ENCODE data around the gene CD5L. TPM values are rescaled to one million over a fixed set of nuclear protein-coding genes. Genes with fewer than 3 reads are reported as not detected.

CD5L gene
- total and polyA plus RNA-seq, 2 of the 8 experiments (the other 6 are each of a cell fraction or from before 2014, with no cell fraction given) = not detected

DNA sequence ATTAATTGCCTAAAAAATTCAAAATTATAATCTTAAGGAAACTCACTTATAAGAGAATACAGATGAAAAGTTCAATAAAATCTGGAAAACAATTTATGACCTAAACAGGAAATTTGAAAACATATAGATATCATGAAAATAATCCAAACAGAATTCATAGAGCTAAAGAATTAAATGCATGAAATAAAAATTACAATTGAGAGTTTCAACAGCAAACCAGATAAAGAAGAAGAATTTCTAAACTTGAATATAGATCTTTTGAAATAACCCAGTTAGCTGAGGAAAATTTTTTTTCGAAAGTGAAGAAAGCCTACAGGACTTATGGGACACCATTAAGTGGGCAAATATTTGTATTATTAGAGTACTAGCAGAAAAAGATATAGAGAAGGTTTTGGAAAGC lies 28.3 kb downstream of the CD5L start:
- no peak overlapping the region for H3K4me2 ChIP-seq (ENCODE audit: insufficient read depth in 1 of 2, low read depth in 2 of 2, low read length in 2 of 2)
- 91% methylated on average over 1 of the region's 1 CpG; no CpG with 5 or more reads in 1 of the 2 experiments for WGBS, 2 experiments (ENCODE audit: extremely low coverage in 1 of 2, insufficient coverage in 1 of 2, insufficient read length in 1 of 2, insufficient replicate concordance in 2 of 2, low coverage in 1 of 2, low lambda C conversion rate in 2 of 2, missing lambda C conversion rate in 1 of 2)
- H2BK15ac ChIP-seq (ENCODE audit: low read length) = no peak overlapping the region
- H3K4me1 ChIP-seq (replicated peaks in 1 of 4; ENCODE audit: control insufficient read depth in 3 of 4, insufficient read depth in 4 of 4, low read length in 3 of 4) = no peaks in the 10 kb centered on the region
- POLR2A ChIA-PET (ENCODE audit: partially characterized antibody) = no interaction called here
- no peak overlapping the region for H3K14ac ChIP-seq (ENCODE audit: insufficient read length)
- H3K23me2 ChIP-seq (ENCODE audit: low read depth, low read length) = no peaks in the 10 kb centered on the region
- FAIRE-seq (no peak), DNase-seq (ENCODE audit: low read depth in 1 of 2, low spot score in 2 of 2) (no peak)
- H3K27me3 ChIP-seq (replicated peaks in 1 of 4; ENCODE audit: control insufficient read depth in 3 of 4, extremely low read depth in 1 of 4, insufficient read depth in 3 of 4, low read length in 3 of 4) = no peaks in the 10 kb centered on the region
- H2BK20ac ChIP-seq (ENCODE audit: low read length) = no peak overlapping the region
- no peaks in the 10 kb centered on the region for H3K79me2 ChIP-seq (ENCODE audit: control insufficient read depth in 1 of 2, insufficient read depth in 2 of 2, low read length in 2 of 2)
- H3K36me3 ChIP-seq (ENCODE audit: control insufficient read depth in 2 of 4, insufficient read depth in 4 of 4, low read length in 3 of 4) = no peaks in the 10 kb centered on the region
- H2AFZ ChIP-seq (ENCODE audit: low read length) = no peak overlapping the region
- no peak overlapping the region for H3K23ac ChIP-seq (ENCODE audit: insufficient read length)
- H3K18ac ChIP-seq (ENCODE audit: extremely low read depth, low read length) = no peak overlapping the region
- no peak overlapping the region for H2BK120ac ChIP-seq (replicated peaks; ENCODE audit: low read depth, low read length)
- H3K4ac ChIP-seq (replicated peaks; ENCODE audit: insufficient read length, low read depth, low read length) = no peak overlapping the region
- CTCF ChIA-PET (ENCODE audit: partially characterized antibody) = no interaction called here
- no peak overlapping the region for H3K56ac ChIP-seq (replicated peaks; ENCODE audit: insufficient read length, low read depth, low read length)
- no peak overlapping the region for H3K27ac ChIP-seq (ENCODE audit: low read depth, low read length)
- no peaks in the 10 kb centered on the region for H3K79me1 ChIP-seq (ENCODE audit: low read depth, low read length)
- H4K20me1 ChIP-seq (replicated peaks in 1 of 2; ENCODE audit: control insufficient read depth in 1 of 2, insufficient read depth in 2 of 2, low read length in 2 of 2) = no peaks in the 10 kb centered on the region
- no peak overlapping the region for H2BK5ac ChIP-seq (ENCODE audit: low read depth, low read length)
- no peaks in the 10 kb centered on the region for H3K9me3 ChIP-seq (ENCODE audit: insufficient read depth in 2 of 2, low read depth in 1 of 2, low read length in 1 of 2)
- H4K5ac ChIP-seq (ENCODE audit: insufficient read length, low read depth, low read length) = no peak overlapping the region
- H2BK12ac ChIP-seq (ENCODE audit: low read depth, low read length) = no peak overlapping the region
- no peak overlapping the region for H4K91ac ChIP-seq (replicated peaks; ENCODE audit: insufficient read length, low read length)
- H4K8ac ChIP-seq (ENCODE audit: extremely low read depth, insufficient read depth, low read length) = no peak overlapping the region
- TF ChIP-seq ASH2L (IDR thresholded peaks at IDR 0.05; ENCODE audit: low read length) = no peak
- TF ChIP-seq CBX8 (IDR thresholded peaks at IDR 0.05; ENCODE audit: borderline replicate concordance, low read depth, low read length) = no peak
- H3K9ac ChIP-seq (replicated peaks in 1 of 4; ENCODE audit: extremely low read depth in 1 of 4, low read depth in 3 of 4, low read length in 3 of 4) = no peak overlapping the region
- H3K4me3 ChIP-seq (ENCODE audit: extremely low read depth in 1 of 4, insufficient read depth in 2 of 4, low read depth in 3 of 4, low read length in 4 of 4) = no peak overlapping the region
- H2AK5ac ChIP-seq (ENCODE audit: low read depth, low read length) = no peak overlapping the region
